K562 (cell line): ENCODE results near the gene FARP1. TPM values are rescaled to one million over a fixed set of nuclear protein-coding genes. Genes with fewer than 3 reads are reported as not detected.
A peak's percentile ranks its signal among the peaks of the same experiment; 100 is the strongest.

ENCODE experiments used
- ATAC-seq: fragments of 200-7000 bp; cut with Tn5 transposase; 3 replicates; pipeline ENCODE4 v1.9.1; 2020; ENCODE audit warnings: moderate library complexity
- BruUV-seq: library from RNA; stranded (reverse); fragments of 400-500 nt; replicated peaks from 2 replicates; lab custom pipeline; 2021; lab: Mats Ljungman, UMichigan
- CTCF ChIA-PET: fragments of 300-600 bp; formaldehyde crosslinking; extraction: SDS; loops from one replicate; lab custom pipeline; 2021; ENCODE audit warnings: low intra/inter-chr PET ratio; lab: Yijun Ruan, JAX
- POLR2A ChIA-PET: fragments of 300-600, 350-650 bp; sonication (Branson Sonifier 250); formaldehyde crosslinking; extraction: SDS; loops from one replicate; lab custom pipeline; 2021; ENCODE audit warnings: antibody characterized with exemption, inconsistent platforms; lab: Yijun Ruan, JAX
- DNase-seq, 4 experiments: peaks; one replicate each; pipeline versions ENCODE4 v3.0.0 to v3.0.0-alpha.2; 2011 to 2018; ENCODE audit warnings: low spot score in 3 of 4, mixed read lengths in 3 of 4; ENCODE audit errors: extremely low read depth in 1 of 4
- FAIRE-seq: peaks from 2 replicates; lab custom pipeline; 2011; peaks lifted over from hg19 to GRCh38; lab: Jason Lieb, UNC
- H2AFZ ChIP-seq: 2 replicates; pipeline ENCODE4 v1.6.0; 2011; ENCODE audit warnings: low read depth, low read length, control low read depth, inconsistent platforms
- H3K27ac ChIP-seq: fragments of 200-600 bp; 3 replicates; pipeline ENCODE4 v1.8.0; 2011; ENCODE audit warnings: low read depth, mild to moderate bottlenecking, control low read depth, inconsistent platforms, low read length, moderate library complexity, mixed read lengths; ENCODE audit errors: extremely low read depth
- H3K27me3 ChIP-seq, 2 experiments: fragments of 300-600 bp in 1 of 2; 2 replicates in 1 of 2; 3 replicates in 1 of 2; pipeline versions ENCODE4 v1.6.0 to v1.8.0; 2011; ENCODE audit warnings: inconsistent platforms in 2 of 2, low read length in 2 of 2, mild to moderate bottlenecking in 1 of 2, mixed read lengths in 1 of 2, moderate library complexity in 1 of 2; ENCODE audit not compliant: control insufficient read depth in 2 of 2, insufficient read depth in 2 of 2
- H3K36me3 ChIP-seq: fragments of 300-600 bp; 3 replicates; pipeline ENCODE4 v1.8.0; 2011; ENCODE audit warnings: mild to moderate bottlenecking, low read length, inconsistent platforms; ENCODE audit not compliant: control insufficient read depth, insufficient read depth
- H3K4me1 ChIP-seq, 2 experiments: fragments of 200-600 bp in 1 of 2; replicated peaks in 1 of 2; 2 replicates in 1 of 2; 3 replicates in 1 of 2; pipeline versions ENCODE4 v1.5.1 to v1.8.0; 2011; ENCODE audit warnings: inconsistent platforms in 2 of 2, low read length in 2 of 2, mild to moderate bottlenecking in 1 of 2, mixed read lengths in 1 of 2, moderate library complexity in 1 of 2; ENCODE audit not compliant: control insufficient read depth in 2 of 2, insufficient read depth in 2 of 2
- H3K4me2 ChIP-seq: 2 replicates; pipeline ENCODE4 v1.6.1; 2011; ENCODE audit warnings: low read length, control low read depth, inconsistent platforms, mixed read lengths; ENCODE audit not compliant: insufficient read depth
- H3K4me3 ChIP-seq: fragments of 200-600 bp; sonication (generic), shearing (Covaris generic); 2 replicates; pipeline ENCODE4 v1.5.1; 2016; ENCODE audit warnings: control low read depth, inconsistent platforms
- H3K79me2 ChIP-seq: fragments of 200-600 bp; 3 replicates; pipeline ENCODE4 v1.8.0; 2011; ENCODE audit warnings: low read length, inconsistent platforms; ENCODE audit not compliant: control insufficient read depth, insufficient read depth
- H3K9ac ChIP-seq, 2 experiments: 2 replicates each; pipeline versions ENCODE4 v1.6.0 to v1.6.1; 2011; ENCODE audit warnings: low read depth in 2 of 2, low read length in 2 of 2, control low read depth in 1 of 2, inconsistent platforms in 1 of 2, mild to moderate bottlenecking in 1 of 2, mixed read lengths in 1 of 2; ENCODE audit not compliant: insufficient read depth in 1 of 2
- H3K9me1 ChIP-seq: one replicate; pipeline ENCODE4 v1.6.0; 2011; ENCODE audit warnings: inconsistent platforms, mild to moderate bottlenecking, low read length, moderate library complexity; ENCODE audit not compliant: control insufficient read depth, insufficient read depth
- H3K9me3 ChIP-seq: replicated peaks from 2 replicates; pipeline ENCODE4 v1.5.1; 2011; ENCODE audit warnings: low read depth, low read length, inconsistent platforms; ENCODE audit not compliant: control insufficient read depth, insufficient read depth
- H4K20me1 ChIP-seq: replicated peaks from 2 replicates; pipeline ENCODE4 v1.6.1; 2011; ENCODE audit warnings: low read length, inconsistent platforms, mixed read lengths; ENCODE audit not compliant: control insufficient read depth, insufficient read depth
- ARID1B ChIP-seq: fragments of 450-650 bp; IDR thresholded peaks from 2 replicates; pipeline ENCODE4 v1.6.1; 2016; ENCODE audit warnings: antibody characterized with exemption, mild to moderate bottlenecking, inconsistent platforms
- CBX8 ChIP-seq: fragments of 200-600 bp; sonication (generic); IDR thresholded peaks from 2 replicates; pipeline ENCODE4 v1.6.1; 2012; ENCODE audit warnings: borderline replicate concordance, mixed run types, low read depth, mild to moderate bottlenecking, moderate library complexity, mixed read lengths, low read length, control low read depth, inconsistent platforms; ENCODE audit not compliant: poor library complexity, severe bottlenecking; ENCODE audit errors: extremely low read depth
- CC2D1A ChIP-seq: fragments of 450-650 bp; IDR thresholded peaks from 2 replicates; pipeline ENCODE4 v1.6.1; 2017; ENCODE audit warnings: mild to moderate bottlenecking
- DIDO1 ChIP-seq: fragments of 450-650 bp; IDR thresholded peaks from 2 replicates; pipeline ENCODE4 v1.6.1; 2016; ENCODE audit warnings: low read depth, missing biosample characterization, missing genetic modification characterization
- FOXK2 ChIP-seq, 2 experiments: fragments of 450-650 bp; IDR thresholded peaks in 1 of 2; conservative IDR thresholded peaks in 1 of 2; 2 replicates each; pipeline ENCODE4 v1.6.1; 2016; ENCODE audit warnings: low read depth in 2 of 2, mild to moderate bottlenecking in 1 of 2
- MAZ ChIP-seq, 2 experiments: fragments of 450-650 bp in 1 of 2; sonication (generic) in 1 of 2; formaldehyde crosslinking; IDR thresholded peaks in 1 of 2; conservative IDR thresholded peaks in 1 of 2; 2 replicates each; pipeline versions ENCODE4 v1.4.0 to v1.5.0; 2020; ENCODE audit warnings: mild to moderate bottlenecking in 1 of 2, missing genetic modification reagents in 1 of 2
- NELFE ChIP-seq: IDR thresholded peaks from 2 replicates; pipeline ENCODE4 v1.6.1; 2011; ENCODE audit warnings: mild to moderate bottlenecking; ENCODE audit not compliant: insufficient read depth, insufficient read length
- RB1 ChIP-seq: fragments of 450-650 bp; IDR thresholded peaks from 2 replicates; pipeline ENCODE4 v1.6.1; 2017; ENCODE audit warnings: low read depth, mild to moderate bottlenecking
- SLC30A9 ChIP-seq: fragments of 250-450 bp; sonication (Bioruptor Pico); IDR thresholded peaks from 2 replicates; pipeline ENCODE4 v1.8.0; 2022; ENCODE audit warnings: mild to moderate bottlenecking, moderate library complexity
- WHSC1 ChIP-seq: IDR thresholded peaks from one replicate; pipeline ENCODE4 v1.6.1; 2012; ENCODE audit warnings: low read length, control low read depth, inconsistent platforms
- WGBS: fragments of 100-300 bp; shearing (Covaris generic); methylation state at CpG from one replicate; pipeline ENCODE4 v1.1.6; 2016; ENCODE audit warnings: low coverage, mixed read lengths; ENCODE audit not compliant: insufficient coverage; ENCODE audit errors: missing lambda C conversion rate; 5-methylcytosine and 5-hydroxymethylcytosine counted together
- in situ Hi-C: fragments of 300-500 bp; cut with MboI; formaldehyde crosslinking; loops from 4 replicates; pipeline ENCODE4 v1.15.0; 2018; ENCODE audit warnings: inconsistent platforms, mixed read lengths
- intact Hi-C: fragments of 100-400 bp; cut with micrococcal nuclease; formaldehyde crosslinking; loops from 2 replicates; pipeline ENCODE4 v1.14.2; 2022
- polyA plus RNA-seq, 8 experiments: library from polyadenylated mRNA; depleted of rRNA in 4 of 8; stranded (reverse) in 5 of 8; unstranded in 3 of 8; fragments of >200 nt; fragmentation: Nextera tagmentation in 2 of 8; fragmentation: Illumina TruSeq in 1 of 8; extraction: Ambion mirVana in 2 of 8; extraction: Trizol in 1 of 8; gene quantifications; 2 replicates each; pipeline versions ENCODE4 v1.2.1 to v1.2.3, GENCODE V29; 2011 to 2014; ENCODE audit warnings: inconsistent platforms in 1 of 8, missing spikeins in 1 of 8
- total RNA-seq, 7 experiments: library from RNA; depleted of rRNA in 6 of 7; stranded (reverse); fragments of >200 nt in 6 of 7; fragmentation: Illumina TruSeq in 2 of 7; extraction: Trizol in 2 of 7; gene quantifications; 2 replicates each; pipeline versions ENCODE4 v1.2.1 to v1.2.3, GENCODE V29; 2011 to 2021; ENCODE audit warnings: low replicate concordance in 1 of 7
- TF ChIP-seq, protein P1 (sequence below): fragments of 250-450 bp; sonication (Bioruptor Pico); IDR thresholded peaks from 2 replicates; pipeline ENCODE4 v1.6.1; 2021; ENCODE audit warnings: mild to moderate bottlenecking
- TF ChIP-seq, protein P2 (sequence below), 2 experiments: fragments of 450-650 bp; conservative IDR thresholded peaks; 2 replicates each; pipeline ENCODE4 v1.6.1; 2017; ENCODE audit warnings: mild to moderate bottlenecking in 2 of 2, moderate library complexity in 2 of 2
- TF ChIP-seq, protein P3 (sequence below): sonication (generic); formaldehyde crosslinking; IDR thresholded peaks from 2 replicates; pipeline ENCODE4 v1.8.0; 2023; ENCODE audit warnings: mild to moderate bottlenecking, missing genetic modification reagents

Gene FARP1
- total and polyA plus RNA-seq, 9 of the 15 experiments (the other 6 are each of a cell fraction or from before 2014, with no cell fraction given): 0.03 to 0.29 (median 0.05) TPM; not detected in 3

DNA sequence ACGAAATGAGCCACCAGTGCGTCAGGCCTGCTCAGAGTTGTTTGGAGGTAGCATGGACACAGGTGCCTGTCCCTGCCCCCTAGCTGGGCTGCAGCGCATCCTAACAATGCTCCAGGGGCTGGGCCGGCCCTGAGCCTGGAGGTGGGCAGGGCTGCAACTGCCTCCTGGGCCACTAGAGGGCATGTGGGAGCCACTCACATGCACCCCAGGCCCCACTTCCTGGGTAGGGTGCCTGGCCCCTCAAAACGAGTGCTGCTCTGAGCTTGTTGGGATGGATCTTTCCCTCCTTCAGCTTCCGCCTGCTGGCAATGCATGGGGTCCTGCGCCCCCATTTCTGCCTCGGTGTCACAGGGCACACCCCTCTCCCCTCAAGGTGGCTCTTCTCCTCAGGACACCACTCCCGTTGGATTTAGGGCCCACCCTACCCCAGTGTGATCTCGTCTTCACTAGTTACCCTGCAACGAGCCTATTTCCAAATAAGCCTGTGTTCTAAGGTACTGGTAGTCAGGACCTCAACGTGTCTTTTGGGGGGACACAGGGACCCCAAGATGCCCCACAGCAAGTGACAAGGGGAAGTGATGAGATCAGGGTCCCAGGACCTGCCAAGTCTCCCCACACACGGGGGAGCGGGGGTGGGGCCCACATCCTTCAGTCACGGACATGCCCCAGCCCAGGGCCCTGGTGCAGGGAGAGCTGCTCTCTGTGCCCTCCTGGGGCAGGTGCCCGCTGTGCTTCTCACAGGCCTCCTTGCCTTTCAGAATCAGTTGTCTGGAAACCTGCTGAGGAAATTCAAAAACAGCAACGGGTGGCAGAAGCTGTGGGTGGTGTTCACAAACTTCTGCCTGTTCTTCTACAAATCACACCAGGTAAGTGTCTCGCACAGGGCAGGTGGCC lies 302.7 kb downstream of the FARP1 start:
- in situ Hi-C loops: loop anchor here (5.0 kb wide), 1 partner anchor 212 kb away; no protein-coding TSS in a partner anchor
- Histone ChIP-seq H3K9me1 (no peaks in the 10 kb centered on the region), H3K4me1 (peaks cover 0 to 11% of the 10 kb centered on the region in 2 experiments; a peak in 2 of 5 replicates), H3K4me3 (no peak overlapping the region), H3K9ac (no peak overlapping the region), H4K20me1 (no peaks in the 10 kb centered on the region; the same call in 1 of the 2 replicates), H3K27ac (no peak overlapping the region), H2AFZ (no peak overlapping the region), H3K36me3 (no peaks in the 10 kb centered on the region), H3K27me3 (peaks cover 6 to 38% of the 10 kb centered on the region in 2 experiments), H3K4me2 (peak overlapping the region; percentile 46; the same call in 1 of the 2 replicates), H3K79me2 (no peaks in the 10 kb centered on the region), H3K9me3 (no peaks in the 10 kb centered on the region)
- BruUV-seq: no TSS peak
- FAIRE-seq (no peak), ATAC-seq (peak; percentile 96), DNase-seq (peak; percentile 71 to 84 (median 80))
- ChIA-PET CTCF (interaction anchor here (1.3 to 2.1 kb wide), 3 partner anchors 206 to 228 kb away, joined by 4 to 11 read pairs (median 5); no protein-coding TSS in a partner anchor), POLR2A (interaction anchor here (0.8 kb wide), 1 partner anchor 208 kb away, joined by 5 read pairs; no protein-coding TSS in a partner anchor)
- 8% methylated on average over 10 of the region's 18 CpGs for WGBS
- intact Hi-C loops: loop anchor here (1.0 to 5.0 kb wide), 4 partner anchors 152 to 397 kb away; no protein-coding TSS in a partner anchor
- no peak for TF ChIP-seq CBX8
- TF ChIP-seq, protein P1, sequence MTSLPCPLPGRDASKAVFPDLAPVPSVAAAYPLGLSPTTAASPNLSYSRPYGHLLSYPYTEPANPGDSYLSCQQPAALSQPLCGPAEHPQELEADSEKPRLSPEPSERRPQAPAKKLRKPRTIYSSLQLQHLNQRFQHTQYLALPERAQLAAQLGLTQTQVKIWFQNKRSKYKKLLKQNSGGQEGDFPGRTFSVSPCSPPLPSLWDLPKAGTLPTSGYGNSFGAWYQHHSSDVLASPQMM (CRISPR knock-in tag): no peak
- TF ChIP-seq, protein P2, sequence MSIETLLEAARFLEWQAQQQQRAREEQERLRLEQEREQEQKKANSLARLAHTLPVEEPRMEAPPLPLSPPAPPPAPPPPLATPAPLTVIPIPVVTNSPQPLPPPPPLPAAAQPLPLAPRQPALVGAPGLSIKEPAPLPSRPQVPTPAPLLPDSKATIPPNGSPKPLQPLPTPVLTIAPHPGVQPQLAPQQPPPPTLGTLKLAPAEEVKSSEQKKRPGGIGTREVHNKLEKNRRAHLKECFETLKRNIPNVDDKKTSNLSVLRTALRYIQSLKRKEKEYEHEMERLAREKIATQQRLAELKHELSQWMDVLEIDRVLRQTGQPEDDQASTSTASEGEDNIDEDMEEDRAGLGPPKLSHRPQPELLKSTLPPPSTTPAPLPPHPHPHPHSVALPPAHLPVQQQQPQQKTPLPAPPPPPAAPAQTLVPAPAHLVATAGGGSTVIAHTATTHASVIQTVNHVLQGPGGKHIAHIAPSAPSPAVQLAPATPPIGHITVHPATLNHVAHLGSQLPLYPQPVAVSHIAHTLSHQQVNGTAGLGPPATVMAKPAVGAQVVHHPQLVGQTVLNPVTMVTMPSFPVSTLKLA (conservative IDR thresholded peaks at IDR 0.05): no peak
- TF ChIP-seq SLC30A9: no peak
- peak; percentile 50; the same call in 1 of the 2 replicates for TF ChIP-seq RB1
- TF ChIP-seq CC2D1A: 0 out of 2 replicates have a peak, but pooled peaks have one; percentile 19
- TF ChIP-seq, protein P3, sequence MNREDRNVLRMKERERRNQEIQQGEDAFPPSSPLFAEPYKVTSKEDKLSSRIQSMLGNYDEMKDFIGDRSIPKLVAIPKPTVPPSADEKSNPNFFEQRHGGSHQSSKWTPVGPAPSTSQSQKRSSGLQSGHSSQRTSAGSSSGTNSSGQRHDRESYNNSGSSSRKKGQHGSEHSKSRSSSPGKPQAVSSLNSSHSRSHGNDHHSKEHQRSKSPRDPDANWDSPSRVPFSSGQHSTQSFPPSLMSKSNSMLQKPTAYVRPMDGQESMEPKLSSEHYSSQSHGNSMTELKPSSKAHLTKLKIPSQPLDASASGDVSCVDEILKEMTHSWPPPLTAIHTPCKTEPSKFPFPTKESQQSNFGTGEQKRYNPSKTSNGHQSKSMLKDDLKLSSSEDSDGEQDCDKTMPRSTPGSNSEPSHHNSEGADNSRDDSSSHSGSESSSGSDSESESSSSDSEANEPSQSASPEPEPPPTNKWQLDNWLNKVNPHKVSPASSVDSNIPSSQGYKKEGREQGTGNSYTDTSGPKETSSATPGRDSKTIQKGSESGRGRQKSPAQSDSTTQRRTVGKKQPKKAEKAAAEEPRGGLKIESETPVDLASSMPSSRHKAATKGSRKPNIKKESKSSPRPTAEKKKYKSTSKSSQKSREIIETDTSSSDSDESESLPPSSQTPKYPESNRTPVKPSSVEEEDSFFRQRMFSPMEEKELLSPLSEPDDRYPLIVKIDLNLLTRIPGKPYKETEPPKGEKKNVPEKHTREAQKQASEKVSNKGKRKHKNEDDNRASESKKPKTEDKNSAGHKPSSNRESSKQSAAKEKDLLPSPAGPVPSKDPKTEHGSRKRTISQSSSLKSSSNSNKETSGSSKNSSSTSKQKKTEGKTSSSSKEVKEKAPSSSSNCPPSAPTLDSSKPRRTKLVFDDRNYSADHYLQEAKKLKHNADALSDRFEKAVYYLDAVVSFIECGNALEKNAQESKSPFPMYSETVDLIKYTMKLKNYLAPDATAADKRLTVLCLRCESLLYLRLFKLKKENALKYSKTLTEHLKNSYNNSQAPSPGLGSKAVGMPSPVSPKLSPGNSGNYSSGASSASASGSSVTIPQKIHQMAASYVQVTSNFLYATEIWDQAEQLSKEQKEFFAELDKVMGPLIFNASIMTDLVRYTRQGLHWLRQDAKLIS: no peak
- TF ChIP-seq DIDO1 (tag): no peak
- TF ChIP-seq NELFE: no peak
- no peak for TF ChIP-seq FOXK2 (conservative IDR thresholded peaks at IDR 0.05 in 1 of 2, IDR thresholded peaks at IDR 0.05 in 1 of 2; ENCODE audit: low read depth in 2 of 2)
- no peak for TF ChIP-seq WHSC1
- 0 out of 4 replicates have a peak, but pooled peaks of 1 of the 2 experiments have one; percentile 29 for TF ChIP-seq MAZ (CRISPR knock-in tag; conservative IDR thresholded peaks at IDR 0.05 in 1 of 2, IDR thresholded peaks at IDR 0.05 in 1 of 2)
- no peak for TF ChIP-seq ARID1B
